ENCODE measurements around the gene SRRT.

The SRRT gene

DNA sequence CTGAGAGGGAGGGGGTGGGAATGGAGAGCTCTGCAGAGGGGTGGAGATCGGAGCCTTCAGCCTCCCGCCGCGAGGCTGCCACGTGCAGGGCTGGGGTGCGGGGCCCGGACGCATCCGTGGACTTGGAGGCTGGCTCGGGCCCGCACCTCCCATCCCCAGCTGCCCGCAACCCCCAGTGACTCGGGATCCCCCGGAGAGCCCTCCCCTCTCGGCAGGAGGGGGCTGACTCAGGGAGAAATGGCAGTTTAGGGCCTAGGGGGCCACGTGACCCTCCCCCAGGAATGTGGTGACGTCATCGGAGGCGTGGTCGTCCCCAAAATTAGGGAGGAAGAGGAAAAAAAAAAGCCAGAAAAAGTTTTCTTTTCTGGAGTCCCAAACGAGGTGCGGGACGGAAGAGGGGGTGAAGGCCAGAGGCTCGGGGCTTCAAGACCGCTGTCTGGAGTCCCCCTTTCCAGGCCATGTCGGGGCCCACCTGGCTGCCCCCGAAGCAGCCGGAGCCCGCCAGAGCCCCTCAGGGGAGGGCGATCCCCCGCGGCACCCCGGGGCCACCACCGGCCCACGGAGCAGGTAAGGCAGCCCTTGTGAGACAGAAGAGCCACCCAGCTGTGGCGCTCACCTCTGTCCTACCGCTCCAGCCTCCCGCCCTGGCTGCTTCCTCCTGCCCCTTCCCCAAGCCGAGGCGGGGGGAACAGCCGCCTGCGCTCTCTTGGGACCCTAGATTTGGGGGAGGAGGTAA is 7.7 kb upstream of the SRRT start, which contains the start of gene TRIP6 (continued):
- TF ChIP-seq, protein P1, sequence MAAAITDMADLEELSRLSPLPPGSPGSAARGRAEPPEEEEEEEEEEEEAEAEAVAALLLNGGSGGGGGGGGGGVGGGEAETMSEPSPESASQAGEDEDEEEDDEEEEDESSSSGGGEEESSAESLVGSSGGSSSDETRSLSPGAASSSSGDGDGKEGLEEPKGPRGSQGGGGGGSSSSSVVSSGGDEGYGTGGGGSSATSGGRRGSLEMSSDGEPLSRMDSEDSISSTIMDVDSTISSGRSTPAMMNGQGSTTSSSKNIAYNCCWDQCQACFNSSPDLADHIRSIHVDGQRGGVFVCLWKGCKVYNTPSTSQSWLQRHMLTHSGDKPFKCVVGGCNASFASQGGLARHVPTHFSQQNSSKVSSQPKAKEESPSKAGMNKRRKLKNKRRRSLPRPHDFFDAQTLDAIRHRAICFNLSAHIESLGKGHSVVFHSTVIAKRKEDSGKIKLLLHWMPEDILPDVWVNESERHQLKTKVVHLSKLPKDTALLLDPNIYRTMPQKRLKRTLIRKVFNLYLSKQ (tag by site-specific recombination; IDR thresholded peaks at IDR 0.05; ENCODE audit: borderline replicate concordance) = no peak; the same call in 1 of the 2 replicates
- TF ChIP-seq SP7 (tag by site-specific recombination; IDR thresholded peaks at IDR 0.05) (peak; percentile 97), ZNF24 (tag by site-specific recombination; IDR thresholded peaks at IDR 0.05) (peak; percentile 91), HOXC10 (CRISPR knock-in tag; IDR thresholded peaks at IDR 0.05) (no peak), ZNF701 (tag by site-specific recombination; IDR thresholded peaks at IDR 0.05) (no peak), ZNF521 (tag by site-specific recombination; IDR thresholded peaks at IDR 0.05) (no peak), ZBTB21 (tag by site-specific recombination; IDR thresholded peaks at IDR 0.05) (peak; percentile 94), SCRT2 (tag by site-specific recombination; IDR thresholded peaks at IDR 0.05) (no peak), ZNF221 (tag by site-specific recombination; IDR thresholded peaks at IDR 0.05; ENCODE audit: borderline replicate concordance) (no peak), ZNF624 (tag by site-specific recombination; IDR thresholded peaks at IDR 0.05) (no peak), ZNF785 (tag by site-specific recombination; IDR thresholded peaks at IDR 0.05) (no peak), ZNF146 (tag by site-specific recombination; IDR thresholded peaks at IDR 0.05) (no peak; the same call in 1 of the 2 replicates), ZNF266 (tag by site-specific recombination; IDR thresholded peaks at IDR 0.05; ENCODE audit: low read depth) (no peak), ZNF10 (tag by site-specific recombination; IDR thresholded peaks at IDR 0.05) (no peak), ZNF529 (tag by site-specific recombination; IDR thresholded peaks at IDR 0.05; ENCODE audit: insufficient replicate concordance) (no peak), SP2 (tag by site-specific recombination; IDR thresholded peaks at IDR 0.05) (peak; percentile 85)
- TF ChIP-seq, protein P2, sequence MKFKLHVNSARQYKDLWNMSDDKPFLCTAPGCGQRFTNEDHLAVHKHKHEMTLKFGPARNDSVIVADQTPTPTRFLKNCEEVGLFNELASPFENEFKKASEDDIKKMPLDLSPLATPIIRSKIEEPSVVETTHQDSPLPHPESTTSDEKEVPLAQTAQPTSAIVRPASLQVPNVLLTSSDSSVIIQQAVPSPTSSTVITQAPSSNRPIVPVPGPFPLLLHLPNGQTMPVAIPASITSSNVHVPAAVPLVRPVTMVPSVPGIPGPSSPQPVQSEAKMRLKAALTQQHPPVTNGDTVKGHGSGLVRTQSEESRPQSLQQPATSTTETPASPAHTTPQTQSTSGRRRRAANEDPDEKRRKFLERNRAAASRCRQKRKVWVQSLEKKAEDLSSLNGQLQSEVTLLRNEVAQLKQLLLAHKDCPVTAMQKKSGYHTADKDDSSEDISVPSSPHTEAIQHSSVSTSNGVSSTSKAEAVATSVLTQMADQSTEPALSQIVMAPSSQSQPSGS (tag by site-specific recombination; IDR thresholded peaks at IDR 0.05; ENCODE audit: low read depth) = peak; percentile 100
- TF ChIP-seq, protein P3, sequence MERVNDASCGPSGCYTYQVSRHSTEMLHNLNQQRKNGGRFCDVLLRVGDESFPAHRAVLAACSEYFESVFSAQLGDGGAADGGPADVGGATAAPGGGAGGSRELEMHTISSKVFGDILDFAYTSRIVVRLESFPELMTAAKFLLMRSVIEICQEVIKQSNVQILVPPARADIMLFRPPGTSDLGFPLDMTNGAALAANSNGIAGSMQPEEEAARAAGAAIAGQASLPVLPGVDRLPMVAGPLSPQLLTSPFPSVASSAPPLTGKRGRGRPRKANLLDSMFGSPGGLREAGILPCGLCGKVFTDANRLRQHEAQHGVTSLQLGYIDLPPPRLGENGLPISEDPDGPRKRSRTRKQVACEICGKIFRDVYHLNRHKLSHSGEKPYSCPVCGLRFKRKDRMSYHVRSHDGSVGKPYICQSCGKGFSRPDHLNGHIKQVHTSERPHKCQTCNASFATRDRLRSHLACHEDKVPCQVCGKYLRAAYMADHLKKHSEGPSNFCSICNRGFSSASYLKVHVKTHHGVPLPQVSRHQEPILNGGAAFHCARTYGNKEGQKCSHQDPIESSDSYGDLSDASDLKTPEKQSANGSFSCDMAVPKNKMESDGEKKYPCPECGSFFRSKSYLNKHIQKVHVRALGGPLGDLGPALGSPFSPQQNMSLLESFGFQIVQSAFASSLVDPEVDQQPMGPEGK (tag by site-specific recombination; IDR thresholded peaks at IDR 0.05) = peak; percentile 99

DNA sequence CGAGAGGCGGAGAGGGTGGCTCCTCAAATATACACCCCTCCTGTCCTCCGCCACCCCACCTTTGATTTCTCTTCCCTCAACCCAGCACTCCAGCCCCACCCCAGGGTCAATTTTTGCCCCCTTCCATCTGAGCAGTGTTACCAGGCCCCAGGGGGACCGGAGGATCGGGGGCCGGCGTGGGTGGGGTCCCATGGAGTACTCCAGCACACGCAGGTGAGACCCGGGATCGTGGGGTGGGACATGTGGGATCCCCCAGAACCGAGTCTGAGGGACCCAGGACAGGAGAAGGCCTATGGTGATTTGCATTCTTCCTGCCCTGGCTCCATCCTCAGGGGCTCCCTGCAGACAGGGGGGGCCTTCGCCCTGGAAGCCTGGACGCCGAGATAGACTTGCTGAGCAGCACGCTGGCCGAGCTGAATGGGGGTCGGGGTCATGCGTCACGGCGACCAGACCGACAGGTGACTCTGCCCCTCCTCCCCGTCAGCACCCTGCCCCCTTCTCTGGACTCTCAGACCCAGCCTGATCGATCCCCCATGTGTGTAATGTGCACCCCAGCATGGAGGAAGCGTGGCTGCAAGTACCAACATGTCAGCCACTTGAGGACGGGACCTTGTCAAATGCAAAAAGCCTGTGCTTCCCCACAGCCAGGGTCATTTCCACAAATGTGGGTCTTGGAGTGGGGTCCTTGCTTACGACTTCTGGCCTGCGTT is 7.0 kb upstream of the SRRT start:
- POLR2A ChIA-PET = interaction anchor here (1.2 to 1.4 kb wide), 3 partner anchors 16 to 439 kb away, joined by 4 to 7 read pairs (median 6); partner anchors contain the start of genes SLC12A9, UFSP1 and ZCWPW1
- TF ChIP-seq GLIS2 (tag by site-specific recombination; IDR thresholded peaks at IDR 0.05) (peak; percentile 78), ZNF654 (tag by site-specific recombination; IDR thresholded peaks at IDR 0.05; ENCODE audit: low read depth) (no peak), SCRT2 (tag by site-specific recombination; IDR thresholded peaks at IDR 0.05) (peak; percentile 51; the same call in 1 of the 2 replicates), SCRT1 (tag by site-specific recombination; IDR thresholded peaks at IDR 0.05; ENCODE audit: borderline replicate concordance) (peak; percentile 65; the same call in 1 of the 2 replicates), ZIC2 (tag by site-specific recombination; IDR thresholded peaks at IDR 0.05) (0 out of 2 replicates have a peak, but pooled peaks have one; percentile 23)
- Histone ChIP-seq H3K9me3 (ENCODE audit: control insufficient read depth, insufficient read depth, low read depth, low read length) (no peaks in the 10 kb centered on the region), H3K36me3 (ENCODE audit: control insufficient read depth in 2 of 2, insufficient read depth in 1 of 2, low read length in 2 of 2) (peaks cover 18 to 26% of the 10 kb centered on the region in 2 experiments; a peak in 2 of 3 replicates), H3K4me3 (ENCODE audit: low read depth, low read length) (peak overlapping the region; percentile 64), H3K4me1 (ENCODE audit: control insufficient read depth, insufficient read depth, low read length) (no peaks in the 10 kb centered on the region; the same call in 1 of the 2 replicates), H3K27ac (ENCODE audit: extremely low read depth, low read depth, low read length) (peak overlapping the region; percentile 86; the same call in 1 of the 2 replicates)
- CTCF ChIA-PET = interaction anchor here (1.0 kb wide), 1 partner anchor 15 kb away, joined by 4 read pairs; the partner anchor contains the start of gene SLC12A9

All from HEK293 (cell line).